Astrocyte (in vitro differentiated cells and primary cell): ENCODE results near the gene ZNF408. TPM values are rescaled to one million over a fixed set of nuclear protein-coding genes. Genes with fewer than 3 reads are reported as not detected.

Experiments used
- DNase-seq: peaks from one replicate; pipeline ENCODE4 v3.0.0-alpha.2; 2010; ENCODE audit warnings: low read depth
- FAIRE-seq: peaks from 2 replicates; lab custom pipeline; 2011; peaks lifted over from hg19 to GRCh38; lab: Jason Lieb, UNC
- H2AFZ ChIP-seq: 2 replicates; pipeline ENCODE4 v1.6.0; 2012; ENCODE audit warnings: low read depth, low read length, inconsistent platforms
- H3K27ac ChIP-seq: 2 replicates; pipeline ENCODE4 v1.5.1; 2011; ENCODE audit warnings: low read depth, low read length, inconsistent platforms
- H3K27me3 ChIP-seq: 2 replicates; pipeline ENCODE4 v1.6.0; 2011; ENCODE audit warnings: low read length, inconsistent platforms; ENCODE audit not compliant: insufficient read depth
- H3K36me3 ChIP-seq: 2 replicates; pipeline ENCODE4 v1.5.1; 2011; ENCODE audit warnings: low read length, inconsistent platforms; ENCODE audit not compliant: insufficient read depth
- H3K4me1 ChIP-seq: 2 replicates; pipeline ENCODE4 v1.5.1; 2011; ENCODE audit warnings: low read length, inconsistent platforms; ENCODE audit not compliant: insufficient read depth
- H3K4me2 ChIP-seq: 2 replicates; pipeline ENCODE4 v1.6.0; 2012; ENCODE audit warnings: low read length, inconsistent platforms
- H3K4me3 ChIP-seq: 2 replicates; pipeline ENCODE4 v1.5.1; 2011; ENCODE audit warnings: low read depth, mild to moderate bottlenecking, low read length, inconsistent platforms; ENCODE audit not compliant: insufficient read depth
- H3K79me2 ChIP-seq: 2 replicates; pipeline ENCODE4 v1.6.0; 2012; ENCODE audit warnings: mild to moderate bottlenecking, low read length, inconsistent platforms; ENCODE audit not compliant: insufficient read depth
- H3K9ac ChIP-seq: 2 replicates; pipeline ENCODE4 v1.6.0; 2012; ENCODE audit warnings: mild to moderate bottlenecking, low read length, inconsistent platforms
- H3K9me3 ChIP-seq: 2 replicates; pipeline ENCODE4 v1.5.1; 2012; ENCODE audit warnings: low read depth, mild to moderate bottlenecking, low read length, inconsistent platforms; ENCODE audit not compliant: insufficient read depth
- H4K20me1 ChIP-seq: 2 replicates; pipeline ENCODE4 v1.6.0; 2012; ENCODE audit warnings: low read length, inconsistent platforms; ENCODE audit not compliant: insufficient read depth
- H3K27ac Mint-ChIP-seq: one replicate; pipeline ENCODE4 v1.8.0; 2021; ENCODE audit warnings: mild to moderate bottlenecking, mixed read lengths; ENCODE audit not compliant: unreplicated experiment
- H3K27me3 Mint-ChIP-seq: one replicate; pipeline ENCODE4 v1.8.0; 2021; ENCODE audit warnings: low read depth, mixed read lengths; ENCODE audit not compliant: unreplicated experiment
- H3K36me3 Mint-ChIP-seq: one replicate; pipeline ENCODE4 v1.8.0; 2021; ENCODE audit warnings: low read depth, mixed read lengths; ENCODE audit not compliant: unreplicated experiment
- H3K4me1 Mint-ChIP-seq: one replicate; pipeline ENCODE4 v1.8.0; 2021; ENCODE audit warnings: low read depth, mixed read lengths; ENCODE audit not compliant: unreplicated experiment
- H3K4me3 Mint-ChIP-seq: one replicate; pipeline ENCODE4 v1.8.0; 2021; ENCODE audit warnings: mild to moderate bottlenecking, moderate library complexity, mixed read lengths; ENCODE audit not compliant: unreplicated experiment
- H3K9me3 Mint-ChIP-seq: one replicate; pipeline ENCODE4 v1.8.0; 2021; ENCODE audit warnings: mild to moderate bottlenecking, mixed read lengths; ENCODE audit not compliant: unreplicated experiment
- EZH2 ChIP-seq: IDR thresholded peaks from 2 replicates; pipeline ENCODE4 v1.6.1; 2012; ENCODE audit warnings: mild to moderate bottlenecking, low read length, inconsistent platforms; ENCODE audit not compliant: insufficient read depth
- total RNA-seq: library from RNA; stranded (reverse); gene quantifications from 2 replicates; pipeline ENCODE4 v1.2.1, GENCODE V29; 2021
- TF ChIP-seq, protein P1 (sequence below): IDR thresholded peaks from 2 replicates; pipeline ENCODE4 v1.5.1; 2011; ENCODE audit warnings: low read depth, mild to moderate bottlenecking, inconsistent platforms, low read length, moderate library complexity; ENCODE audit not compliant: insufficient read depth

The ZNF408 gene
- total RNA-seq, 1 donor from 2014 or later, result 18.3 TPM

GRCh38 chr11:46664612-46665011 is 36.2 kb upstream of the ZNF408 start:
- TF ChIP-seq, protein P1, sequence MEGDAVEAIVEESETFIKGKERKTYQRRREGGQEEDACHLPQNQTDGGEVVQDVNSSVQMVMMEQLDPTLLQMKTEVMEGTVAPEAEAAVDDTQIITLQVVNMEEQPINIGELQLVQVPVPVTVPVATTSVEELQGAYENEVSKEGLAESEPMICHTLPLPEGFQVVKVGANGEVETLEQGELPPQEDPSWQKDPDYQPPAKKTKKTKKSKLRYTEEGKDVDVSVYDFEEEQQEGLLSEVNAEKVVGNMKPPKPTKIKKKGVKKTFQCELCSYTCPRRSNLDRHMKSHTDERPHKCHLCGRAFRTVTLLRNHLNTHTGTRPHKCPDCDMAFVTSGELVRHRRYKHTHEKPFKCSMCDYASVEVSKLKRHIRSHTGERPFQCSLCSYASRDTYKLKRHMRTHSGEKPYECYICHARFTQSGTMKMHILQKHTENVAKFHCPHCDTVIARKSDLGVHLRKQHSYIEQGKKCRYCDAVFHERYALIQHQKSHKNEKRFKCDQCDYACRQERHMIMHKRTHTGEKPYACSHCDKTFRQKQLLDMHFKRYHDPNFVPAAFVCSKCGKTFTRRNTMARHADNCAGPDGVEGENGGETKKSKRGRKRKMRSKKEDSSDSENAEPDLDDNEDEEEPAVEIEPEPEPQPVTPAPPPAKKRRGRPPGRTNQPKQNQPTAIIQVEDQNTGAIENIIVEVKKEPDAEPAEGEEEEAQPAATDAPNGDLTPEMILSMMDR, result no peak
- no peak for TF ChIP-seq EZH2
- Mint-ChIP-seq H3K9me3 (no peaks in the 10 kb centered on the region), H3K4me1 (peaks cover 13% of the 10 kb centered on the region), H3K4me3 (no peak overlapping the region), H3K27me3 (no peaks in the 10 kb centered on the region), H3K27ac (no peak overlapping the region), H3K36me3 (peaks cover 19% of the 10 kb centered on the region)
- Histone ChIP-seq H3K27ac (peak overlapping the region; percentile 9), H3K4me2 (no peak overlapping the region), H3K36me3 (peaks cover 38% of the 10 kb centered on the region), H3K4me3 (no peak overlapping the region), H3K4me1 (peaks cover 7% of the 10 kb centered on the region), H3K9me3 (no peaks in the 10 kb centered on the region), H4K20me1 (peaks cover 8% of the 10 kb centered on the region), H3K79me2 (no peaks in the 10 kb centered on the region), H3K27me3 (no peaks in the 10 kb centered on the region), H3K9ac (no peak overlapping the region), H2AFZ (no peak overlapping the region)
- FAIRE-seq (no peak), DNase-seq (no peak)

DNA sequence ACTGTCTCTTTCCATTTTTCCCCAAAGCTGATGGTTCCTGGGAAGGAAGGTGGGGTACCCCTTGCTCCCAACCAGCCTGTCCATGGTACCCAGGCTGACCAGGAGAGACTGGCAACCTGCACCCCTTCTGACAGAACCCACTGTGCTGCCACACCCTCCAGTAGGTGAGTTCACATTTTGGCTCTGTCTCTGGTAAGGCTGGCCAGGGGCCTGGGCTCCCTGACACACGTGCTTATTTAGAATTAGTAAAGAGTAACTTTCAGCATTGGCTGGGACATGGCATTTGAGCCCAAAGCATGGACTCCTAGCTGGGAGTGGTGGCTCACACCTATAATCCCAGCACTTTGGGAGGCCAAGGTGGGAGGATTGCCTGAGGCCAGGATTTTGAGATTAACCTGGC is 35.5 kb upstream of the ZNF408 start:
- H3K27me3 Mint-ChIP-seq, result no peaks in the 10 kb centered on the region
- Histone ChIP-seq H3K27me3 (no peaks in the 10 kb centered on the region), H3K4me3 (no peak overlapping the region), H3K36me3 (peaks cover 35% of the 10 kb centered on the region), H2AFZ (no peak overlapping the region), H3K79me2 (no peaks in the 10 kb centered on the region), H3K9me3 (no peaks in the 10 kb centered on the region), H3K4me2 (no peak overlapping the region), H3K9ac (no peak overlapping the region), H3K27ac (no peak overlapping the region), H4K20me1 (peaks cover 8% of the 10 kb centered on the region), H3K4me1 (peaks cover 7% of the 10 kb centered on the region)
- H3K4me1 Mint-ChIP-seq, result peaks cover 8% of the 10 kb centered on the region
- no peak for DNase-seq
- FAIRE-seq, result no peak
- peaks cover 22% of the 10 kb centered on the region for H3K36me3 Mint-ChIP-seq
- no peak overlapping the region for H3K4me3 Mint-ChIP-seq
- no peak overlapping the region for H3K27ac Mint-ChIP-seq
- TF ChIP-seq, protein P1, result no peak
- no peak for TF ChIP-seq EZH2
- H3K9me3 Mint-ChIP-seq, result no peaks in the 10 kb centered on the region

GRCh38 chr11:46666516-46666915 is 34.3 kb upstream of the ZNF408 start:
- H3K4me2 ChIP-seq, result no peak overlapping the region
- Mint-ChIP-seq H3K9me3 (no peaks in the 10 kb centered on the region), H3K27ac (no peak overlapping the region), H3K36me3 (peaks cover 28% of the 10 kb centered on the region), H3K27me3 (no peaks in the 10 kb centered on the region), H3K4me1 (peaks cover 12% of the 10 kb centered on the region), H3K4me3 (no peak overlapping the region)
- no peaks in the 10 kb centered on the region for H3K9me3 ChIP-seq
- peaks cover 38% of the 10 kb centered on the region for H3K36me3 ChIP-seq
- H3K27ac ChIP-seq, result no peak overlapping the region
- no peak for TF ChIP-seq EZH2
- TF ChIP-seq, protein P1, result no peak
- no peaks in the 10 kb centered on the region for H3K79me2 ChIP-seq
- FAIRE-seq (no peak), DNase-seq (no peak)
- peaks cover 7% of the 10 kb centered on the region for H3K4me1 ChIP-seq
- no peaks in the 10 kb centered on the region for H3K27me3 ChIP-seq
- no peak overlapping the region for H3K4me3 ChIP-seq
- H2AFZ ChIP-seq, result no peak overlapping the region
- H4K20me1 ChIP-seq, result peaks cover 8% of the 10 kb centered on the region
- H3K9ac ChIP-seq, result no peak overlapping the region
